Measurements from ENCODE around the gene WIPF3.

The WIPF3 gene

GRCh38 chr7:29917641-29918040, 111.3 kb downstream of the WIPF3 start:
- no peak for DNase-seq (ENCODE audit: low read depth)
- TF ChIP-seq CTCF (IDR thresholded peaks at IDR 0.05; ENCODE audit: low read length, missing control alignments): no peak
- no peak overlapping the region for H3K4me3 ChIP-seq (replicated peaks; ENCODE audit: low read depth, low read length)

- no peak for TF ChIP-seq CTCF (IDR thresholded peaks at IDR 0.05; ENCODE audit: low read length, missing control alignments)
- no peak for DNase-seq (ENCODE audit: low read depth)
- H3K4me3 ChIP-seq (replicated peaks; ENCODE audit: low read depth, low read length): no peak overlapping the region
Observed at GRCh38 chr7:29918850-29919249, 112.5 kb downstream of the WIPF3 start.

GRCh38 chr7:29919790-29920189, 113.5 kb downstream of the WIPF3 start:
- no peak for DNase-seq (ENCODE audit: low read depth)
- TF ChIP-seq CTCF (IDR thresholded peaks at IDR 0.05; ENCODE audit: low read length, missing control alignments): no peak
- no peak overlapping the region for H3K4me3 ChIP-seq (replicated peaks; ENCODE audit: low read depth, low read length)

- TF ChIP-seq CTCF (IDR thresholded peaks at IDR 0.05; ENCODE audit: low read length, missing control alignments): no peak
- H3K4me3 ChIP-seq (replicated peaks; ENCODE audit: low read depth, low read length): no peak overlapping the region
- DNase-seq (ENCODE audit: low read depth): no peak
Observed at GRCh38 chr7:29920491-29920890, 114.2 kb downstream of the WIPF3 start.

- H3K4me3 ChIP-seq (replicated peaks; ENCODE audit: low read depth, low read length): no peak overlapping the region
- peak; percentile 96 for TF ChIP-seq CTCF (IDR thresholded peaks at IDR 0.05; ENCODE audit: low read length, missing control alignments)
- peak; percentile 77 for DNase-seq (ENCODE audit: low read depth)
Observed at GRCh38 chr7:29921404-29922010, 115.2 kb downstream of the WIPF3 start.

- DNase-seq (ENCODE audit: low read depth): no peak
- TF ChIP-seq CTCF (IDR thresholded peaks at IDR 0.05; ENCODE audit: low read length, missing control alignments): no peak
- H3K4me3 ChIP-seq (replicated peaks; ENCODE audit: low read depth, low read length): no peak overlapping the region
Observed at GRCh38 chr7:29922921-29923700, 116.8 kb downstream of the WIPF3 start.
